OCI-LY1 (cell line): ENCODE data around the gene SERPINA5.

Experiments used
- EZH2 ChIP-seq: fragments of 200-600 bp; sonication (generic), shearing (Covaris generic); IDR thresholded peaks from 2 replicates; pipeline ENCODE4 v1.8.0; 2017; ENCODE audit warnings: borderline replicate concordance, mixed run types, mild to moderate bottlenecking, antibody characterized with exemption, low read length, moderate library complexity, mixed read lengths
- TF ChIP-seq, protein P1 (sequence below): fragments of 200-600 bp; sonication (generic), shearing (Covaris generic); IDR thresholded peaks from 2 replicates; pipeline ENCODE4 v1.5.1; 2017; ENCODE audit warnings: mild to moderate bottlenecking, antibody characterized with exemption, low read length, moderate library complexity, mixed read lengths

DNA sequence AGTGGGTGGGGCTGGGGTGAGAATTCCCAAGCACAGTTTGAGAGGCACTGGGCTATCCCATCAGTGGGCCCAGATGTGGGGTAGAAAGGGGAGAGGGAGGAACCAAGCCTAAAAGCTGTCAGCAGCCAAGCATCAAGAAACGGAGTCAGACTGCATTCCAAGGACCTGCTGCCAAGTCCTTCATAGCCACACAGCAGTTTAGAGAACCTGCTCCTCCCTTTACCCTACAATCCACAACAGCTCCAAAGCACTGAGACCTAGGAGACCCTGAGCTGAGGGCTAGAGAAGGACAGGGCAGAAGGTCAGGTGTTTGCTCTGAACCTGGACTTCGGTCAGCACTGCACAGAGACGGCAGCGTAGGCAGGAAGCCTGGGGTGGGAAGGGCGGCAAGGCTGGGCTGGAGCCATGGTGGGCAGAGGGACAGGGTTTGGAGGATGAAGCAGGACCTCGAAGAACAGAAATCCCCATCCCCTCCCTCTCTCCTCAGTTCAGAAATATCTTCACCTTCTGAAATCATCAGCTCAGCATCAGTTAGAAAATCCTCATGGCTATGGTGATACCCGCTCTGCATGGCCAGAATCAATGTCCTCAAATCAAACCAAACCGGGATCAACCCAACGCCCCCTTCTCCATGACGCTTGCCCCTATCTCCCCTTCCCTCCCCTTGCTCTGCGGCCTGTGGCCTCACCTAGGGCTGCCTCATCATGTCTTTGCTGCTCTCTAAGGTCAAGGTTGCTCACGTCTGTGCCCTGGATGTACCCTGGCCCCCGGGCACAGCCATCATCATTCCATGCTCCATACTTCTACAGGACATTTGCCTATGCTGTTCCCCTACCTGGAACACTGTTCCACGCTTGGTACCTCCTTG is 32.9 kb upstream of the SERPINA5 start:
- TF ChIP-seq, protein P1, sequence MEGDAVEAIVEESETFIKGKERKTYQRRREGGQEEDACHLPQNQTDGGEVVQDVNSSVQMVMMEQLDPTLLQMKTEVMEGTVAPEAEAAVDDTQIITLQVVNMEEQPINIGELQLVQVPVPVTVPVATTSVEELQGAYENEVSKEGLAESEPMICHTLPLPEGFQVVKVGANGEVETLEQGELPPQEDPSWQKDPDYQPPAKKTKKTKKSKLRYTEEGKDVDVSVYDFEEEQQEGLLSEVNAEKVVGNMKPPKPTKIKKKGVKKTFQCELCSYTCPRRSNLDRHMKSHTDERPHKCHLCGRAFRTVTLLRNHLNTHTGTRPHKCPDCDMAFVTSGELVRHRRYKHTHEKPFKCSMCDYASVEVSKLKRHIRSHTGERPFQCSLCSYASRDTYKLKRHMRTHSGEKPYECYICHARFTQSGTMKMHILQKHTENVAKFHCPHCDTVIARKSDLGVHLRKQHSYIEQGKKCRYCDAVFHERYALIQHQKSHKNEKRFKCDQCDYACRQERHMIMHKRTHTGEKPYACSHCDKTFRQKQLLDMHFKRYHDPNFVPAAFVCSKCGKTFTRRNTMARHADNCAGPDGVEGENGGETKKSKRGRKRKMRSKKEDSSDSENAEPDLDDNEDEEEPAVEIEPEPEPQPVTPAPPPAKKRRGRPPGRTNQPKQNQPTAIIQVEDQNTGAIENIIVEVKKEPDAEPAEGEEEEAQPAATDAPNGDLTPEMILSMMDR: no peak
- TF ChIP-seq EZH2: no peak
